ENCODE data around the gene KCNK5. TPM values are rescaled to one million over a fixed set of nuclear protein-coding genes. Genes with fewer than 3 reads are reported as not detected.
A peak's percentile ranks its signal among the peaks of the same experiment; 100 is the strongest.

The KCNK5 gene
- total and polyA plus RNA-seq, 9 of the 15 experiments (the other 6 are each of a cell fraction or from before 2014, with no cell fraction given): 1.5 to 45.8 (median 25.8) TPM

- TF ChIP-seq SMAD4 (CRISPR knock-in tag; conservative IDR thresholded peaks at IDR 0.05) (no peak), MGA (IDR thresholded peaks at IDR 0.05) (peak; percentile 92), RNF2 (IDR thresholded peaks at IDR 0.05) (peak; percentile 74), SMC3 (conservative IDR thresholded peaks at IDR 0.05; ENCODE audit: insufficient read depth, low read depth, low read length) (peak; percentile 100), RAD21 (CRISPR knock-in tag; conservative IDR thresholded peaks at IDR 0.05 in 1 of 2, IDR thresholded peaks at IDR 0.05 in 1 of 2) (peak; percentile 98 to 100), BRD9 (IDR thresholded peaks at IDR 0.05; ENCODE audit: low read depth, partially characterized antibody) (no peak), YY1 (IDR thresholded peaks at IDR 0.05; ENCODE audit: borderline replicate concordance in 1 of 3, control insufficient read depth in 1 of 3, extremely low read depth in 1 of 3, insufficient read depth in 3 of 3, insufficient read length in 1 of 3, insufficient replicate concordance in 2 of 3, low read depth in 1 of 3, low read length in 2 of 3) (peak in 1 of 3 experiments; percentile 50), USF2 (CRISPR knock-in tag; IDR thresholded peaks at IDR 0.05) (peak; percentile 68), MEF2D (tag; conservative IDR thresholded peaks at IDR 0.05; ENCODE audit: low read depth) (no peak), KDM4B (IDR thresholded peaks at IDR 0.05; ENCODE audit: borderline replicate concordance in 2 of 2, low read depth in 1 of 2) (peak in 1 of 2 experiments; percentile 69; a peak in 1 of 4 replicates), CHD4 (IDR thresholded peaks at IDR 0.05; ENCODE audit: insufficient read depth, insufficient replicate concordance, low read depth, low read length, poor library complexity, severe bottlenecking) (no peak), ZC3H8 (IDR thresholded peaks at IDR 0.05) (no peak), CBFA2T2 (conservative IDR thresholded peaks at IDR 0.05) (0 out of 2 replicates have a peak, but pooled peaks have one; percentile 19), RB1 (IDR thresholded peaks at IDR 0.05; ENCODE audit: low read depth) (peak; percentile 73; the same call in 1 of the 2 replicates)
These were observed 62.9 kb downstream of the KCNK5 start (continued) for GRCh38 chr6:39166189-39166911.
